HG02943 (cell line): ENCODE measurements around the gene MYL9.

Experiments
- ATAC-seq: cut with Tn5 transposase; IDR thresholded peaks from one replicate; pipeline ENCODE4 v1.9.1; 2021; ENCODE audit warnings: mild to moderate bottlenecking, low read depth, moderate library complexity; ENCODE audit not compliant: unreplicated experiment

MYL9 gene

DNA sequence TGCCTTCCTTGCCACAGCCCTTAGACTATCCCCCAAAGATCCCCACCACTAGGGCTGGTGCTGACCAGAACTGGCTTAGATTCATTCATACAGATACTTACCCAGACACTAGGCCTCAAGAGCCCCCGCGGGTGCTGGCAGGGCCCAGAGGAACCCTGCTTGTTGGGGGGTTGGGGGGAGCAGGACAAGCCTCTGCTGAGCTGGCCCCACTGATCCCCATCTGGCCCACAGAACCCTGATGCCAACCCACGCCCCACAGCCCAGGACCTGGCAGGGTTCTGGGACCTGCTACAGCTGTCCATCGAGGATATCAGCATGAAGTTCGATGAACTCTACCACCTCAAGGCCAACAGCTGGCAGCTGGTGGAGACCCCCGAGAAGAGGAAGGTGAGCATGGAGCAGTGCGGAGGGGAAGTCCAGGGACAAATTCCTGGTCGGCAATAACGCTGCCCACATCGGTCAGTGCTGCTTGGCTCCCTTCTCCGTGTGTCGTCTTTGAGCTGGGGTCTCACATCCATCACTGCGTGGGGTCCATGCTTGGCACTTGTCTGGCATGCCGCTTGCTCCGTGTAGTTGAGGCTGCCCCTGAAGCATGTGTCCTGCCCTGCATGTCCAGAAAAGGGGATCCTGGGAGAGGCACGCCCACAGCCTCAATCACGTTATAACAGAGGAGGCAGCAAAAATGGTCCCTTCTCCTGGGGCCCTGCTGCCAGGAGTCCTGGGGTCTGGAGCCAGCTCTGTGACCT is 15.5 kb upstream of the MYL9 start:
- no peak for ATAC-seq

DNA sequence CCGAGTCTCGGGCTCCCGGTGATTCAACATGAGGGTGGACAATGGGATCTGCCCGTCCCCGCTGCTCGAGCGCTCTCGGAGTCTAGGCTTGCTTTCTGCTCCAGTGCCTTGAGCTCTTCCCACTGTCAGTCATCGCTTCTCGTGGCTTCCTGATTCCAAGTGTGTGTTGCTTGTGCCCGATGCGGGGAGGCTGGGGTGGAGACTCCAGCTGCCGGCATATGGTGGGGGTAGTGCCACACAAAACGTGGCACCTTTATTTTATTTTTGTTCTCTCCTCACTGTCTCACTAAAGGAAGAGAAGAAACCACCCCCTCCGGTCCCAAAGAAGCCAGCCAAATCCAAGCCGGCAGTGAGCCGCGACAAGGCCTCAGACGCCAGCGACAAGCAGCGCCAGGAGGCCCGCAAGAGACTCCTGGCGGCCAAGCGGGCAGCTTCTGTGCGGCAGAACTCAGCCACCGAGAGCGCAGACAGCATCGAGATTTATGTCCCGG is 14.8 kb upstream of the MYL9 start:
- no peak for ATAC-seq

DNA sequence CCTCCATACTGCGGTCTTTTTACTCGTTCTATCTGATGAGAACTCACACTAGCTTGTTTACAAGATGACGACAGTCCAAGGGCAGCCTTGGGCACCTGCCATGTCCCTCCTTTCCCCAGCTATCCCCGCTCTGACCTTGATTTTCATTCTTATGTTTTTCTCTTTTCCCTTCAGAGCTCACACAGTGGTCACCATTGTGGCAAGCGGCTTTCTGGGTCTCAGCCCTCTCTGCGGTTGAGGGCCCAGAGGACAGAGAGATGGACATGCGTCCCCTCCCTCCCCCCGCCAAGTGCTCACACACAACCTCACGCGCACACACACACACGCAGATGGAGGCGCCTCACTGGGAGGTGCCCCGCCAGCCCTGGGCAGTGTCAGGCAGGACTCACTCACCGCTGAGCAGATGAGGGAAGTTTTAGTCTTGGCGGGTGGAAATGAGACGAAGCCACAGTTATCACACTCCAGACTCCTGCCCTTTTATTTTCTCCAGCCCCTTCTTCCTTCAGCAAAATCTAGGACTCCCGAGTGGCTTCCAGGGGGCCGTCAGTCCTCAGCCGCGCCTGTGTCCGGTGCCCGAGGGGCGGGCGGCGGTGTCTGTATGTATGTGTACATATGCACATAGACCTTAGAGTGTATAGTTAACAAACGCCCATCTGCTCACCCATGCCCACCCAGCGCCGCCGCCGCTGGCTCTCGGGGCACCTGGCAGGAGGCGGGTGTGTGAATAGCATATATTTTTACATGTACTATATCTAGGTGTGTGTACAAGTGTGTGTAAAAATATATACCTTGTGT is 13.8 kb upstream of the MYL9 start:
- ATAC-seq: no peak

DNA sequence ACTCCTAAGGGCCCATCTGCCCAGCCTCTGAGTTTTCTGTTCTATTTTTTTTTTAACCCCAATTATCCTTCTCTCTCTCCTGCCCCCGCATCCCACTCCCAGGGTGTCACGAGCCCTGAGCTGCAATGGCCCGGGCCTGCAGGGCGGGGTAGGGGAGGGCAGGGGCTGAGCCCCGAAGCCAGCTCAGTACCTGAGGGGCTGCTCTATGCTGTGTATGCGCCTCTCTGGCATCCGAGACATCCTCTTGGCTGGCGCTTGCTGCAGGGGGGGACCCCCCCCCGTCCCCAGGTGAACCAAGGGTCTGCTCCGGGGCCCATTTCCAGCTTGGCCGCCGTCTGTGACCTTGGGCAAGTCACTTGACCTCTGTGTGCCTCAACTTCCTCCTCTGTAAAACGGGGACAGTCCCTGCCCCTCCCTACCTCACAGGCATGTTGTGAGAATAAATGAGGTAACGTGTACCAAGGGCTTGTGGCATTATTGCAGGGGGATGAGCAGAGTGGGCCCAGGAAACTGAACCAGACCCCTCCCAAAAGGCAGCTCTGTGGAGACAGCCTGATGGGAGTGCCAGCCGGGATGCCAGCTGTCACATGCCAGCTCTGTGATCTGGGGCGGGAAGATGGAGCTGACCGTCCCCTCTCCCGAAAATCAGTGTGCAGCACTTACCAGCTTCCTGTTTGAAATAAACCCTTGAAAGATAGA is 13.0 kb upstream of the MYL9 start:
- no peak for ATAC-seq

DNA sequence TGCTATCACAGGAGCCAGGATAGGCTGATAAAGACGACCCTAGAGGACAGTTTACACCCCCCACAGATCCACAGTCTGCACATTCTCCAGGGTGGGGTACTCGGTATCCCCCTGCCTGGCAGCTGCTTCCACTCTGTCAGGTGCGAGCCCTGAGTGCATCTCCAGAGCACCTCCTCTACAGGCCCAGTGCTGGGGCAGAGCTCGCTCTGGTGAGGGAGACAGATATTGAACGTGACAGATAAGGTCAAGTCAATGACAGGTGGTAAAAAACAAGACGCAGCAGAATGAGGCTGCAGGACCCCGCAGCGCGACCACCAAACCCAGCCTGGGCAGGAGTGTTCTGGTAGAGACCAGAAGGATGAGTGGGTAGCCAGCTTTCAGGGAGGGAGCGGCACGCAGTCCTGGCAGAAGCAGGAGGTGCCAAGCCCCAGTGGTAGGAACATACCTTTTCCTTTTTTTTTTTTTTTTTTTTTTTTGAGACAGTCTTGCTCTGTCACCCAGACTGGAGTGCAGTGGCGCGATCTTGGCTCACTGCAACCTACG is 12.4 kb upstream of the MYL9 start:
- no peak for ATAC-seq

DNA sequence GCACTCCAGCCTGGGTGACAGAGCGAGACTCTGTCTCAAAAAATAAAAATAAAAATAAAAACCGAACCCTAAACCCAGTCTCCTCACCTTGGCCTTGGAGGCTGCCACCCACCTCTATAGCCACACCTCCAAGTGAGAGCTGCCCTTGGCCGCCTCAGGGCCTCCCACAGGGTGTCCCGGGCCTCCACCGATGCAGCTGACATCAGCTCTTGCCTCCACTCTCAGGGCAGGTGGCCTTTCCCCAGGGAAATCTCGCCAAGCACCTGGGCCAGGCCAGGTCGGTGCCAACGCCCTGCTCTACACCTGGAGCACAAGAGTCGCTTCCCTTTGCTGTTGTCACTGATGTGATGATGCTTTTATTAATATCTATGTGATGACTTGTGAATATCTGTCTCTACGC is 8.9 kb upstream of the MYL9 start:
- ATAC-seq: no peak

DNA sequence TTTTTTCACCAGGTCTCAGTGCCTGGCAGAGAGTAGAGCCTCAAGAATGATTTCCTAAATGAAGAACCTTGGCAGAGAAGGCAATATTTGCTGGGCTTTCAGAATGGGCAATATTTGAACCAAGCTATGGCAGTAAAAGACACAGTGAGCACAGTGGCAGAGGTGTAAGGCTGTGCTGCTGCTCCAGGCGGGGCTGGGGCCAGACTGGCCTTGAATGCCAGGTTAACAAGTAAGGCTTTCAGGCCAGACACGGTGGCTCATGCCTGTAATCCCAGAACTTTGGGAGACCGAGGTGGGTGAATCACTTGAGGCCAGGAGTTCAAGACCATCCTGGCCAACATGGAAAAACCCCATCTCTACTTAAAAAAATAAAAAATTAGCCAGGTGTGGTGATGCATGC is 8.5 kb upstream of the MYL9 start:
- ATAC-seq: no peak

DNA sequence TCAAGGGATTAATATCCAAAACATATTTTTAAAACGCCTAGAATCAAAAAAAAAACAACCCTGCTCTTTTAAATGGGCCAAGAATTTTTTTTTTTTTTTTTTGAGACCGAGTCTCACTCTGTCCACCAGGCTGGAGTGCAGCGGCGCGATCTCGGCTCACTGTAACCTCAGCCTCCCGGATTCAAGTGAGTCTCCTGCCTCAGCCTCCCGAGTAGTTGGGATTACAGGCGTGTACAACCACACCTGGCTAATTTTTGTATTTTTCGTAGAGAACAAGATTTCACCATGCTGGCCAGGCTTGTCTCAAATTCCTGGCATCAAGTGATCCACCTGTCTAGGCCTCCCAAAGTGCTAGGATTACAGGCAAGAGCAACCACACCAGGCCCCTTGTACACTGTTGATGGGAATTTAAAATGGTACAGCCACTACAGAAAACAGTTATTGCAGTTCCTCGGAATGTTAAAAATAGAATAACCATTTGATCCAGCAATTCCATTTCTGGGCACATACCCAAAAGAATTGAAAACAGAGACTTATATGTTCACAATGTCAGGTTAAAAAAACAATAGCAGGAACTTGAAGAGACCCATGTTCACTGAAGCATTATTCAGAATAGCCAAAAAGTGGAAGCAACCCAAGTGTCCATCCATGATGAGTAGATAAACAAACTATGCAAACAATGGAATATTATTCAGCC is 3.1 kb upstream of the MYL9 start:
- no peak for ATAC-seq

DNA sequence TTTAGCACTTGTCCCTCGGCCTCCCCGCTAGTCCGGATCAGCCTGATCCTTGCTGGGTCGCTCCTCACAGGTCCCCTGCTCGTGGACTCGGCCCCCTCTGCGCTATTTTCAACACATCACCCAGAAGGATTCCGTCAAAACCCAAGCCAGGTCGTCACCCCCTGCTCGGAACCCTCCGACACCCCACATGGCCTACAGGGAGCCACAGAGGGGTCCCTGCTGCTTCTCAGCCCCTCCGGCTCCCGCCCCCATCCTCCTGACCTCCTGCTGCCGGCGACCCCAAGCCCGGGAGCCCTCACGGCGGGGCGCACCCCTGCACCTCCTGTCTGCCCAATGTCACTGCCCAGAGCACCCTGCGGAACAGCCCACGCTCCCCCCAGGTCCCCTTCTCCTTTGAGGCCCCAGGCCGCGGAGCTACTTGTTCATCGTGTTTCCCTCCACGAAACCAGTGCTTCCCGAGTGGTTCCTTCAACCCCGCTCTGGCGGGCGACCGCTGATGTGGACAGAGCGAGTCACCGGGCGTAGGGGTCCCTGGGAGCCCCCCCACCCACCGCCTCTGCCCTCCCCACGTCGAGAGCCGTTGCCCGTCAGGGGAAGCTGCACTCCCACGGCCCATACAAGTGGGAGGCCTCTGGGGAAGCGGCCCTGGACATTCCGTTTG is 638 bp upstream of the MYL9 start:
- ATAC-seq: no peak

DNA sequence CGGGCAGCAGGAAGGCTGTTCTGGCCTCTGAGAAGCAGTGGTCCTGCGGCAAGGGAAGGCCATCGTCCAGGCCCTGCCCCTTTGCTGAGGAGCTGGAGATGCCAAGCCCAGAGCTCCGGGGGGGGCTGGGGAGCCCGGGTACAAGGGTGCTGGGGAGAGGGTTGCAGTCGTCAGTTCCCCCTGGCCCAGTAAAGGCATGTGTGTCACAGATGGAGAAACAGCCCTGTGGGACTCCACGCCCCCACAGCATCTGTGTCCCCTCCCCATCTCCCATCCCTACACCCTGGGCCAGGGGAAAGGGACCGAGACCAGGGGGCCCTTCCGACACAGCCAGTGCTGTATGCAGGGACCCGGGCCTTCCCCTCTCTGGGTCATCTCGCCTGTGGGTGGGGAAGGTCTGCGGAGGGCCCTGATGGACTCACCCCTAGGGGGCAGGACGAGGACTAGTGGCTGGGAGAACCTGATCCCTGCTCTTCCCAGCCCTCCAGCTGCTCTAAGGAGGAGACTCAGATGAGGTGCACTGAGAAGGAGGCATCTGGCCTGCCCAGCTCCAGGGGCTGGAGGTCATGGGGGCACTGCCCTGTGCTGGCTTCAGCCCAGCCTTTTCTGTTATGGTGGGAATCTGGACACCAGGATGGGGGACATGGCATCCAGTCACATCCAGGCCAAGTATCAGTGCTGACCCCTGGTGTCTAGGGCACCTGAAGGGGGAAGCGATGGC is 609 bp downstream of the MYL9 start:
- ATAC-seq: no peak

DNA sequence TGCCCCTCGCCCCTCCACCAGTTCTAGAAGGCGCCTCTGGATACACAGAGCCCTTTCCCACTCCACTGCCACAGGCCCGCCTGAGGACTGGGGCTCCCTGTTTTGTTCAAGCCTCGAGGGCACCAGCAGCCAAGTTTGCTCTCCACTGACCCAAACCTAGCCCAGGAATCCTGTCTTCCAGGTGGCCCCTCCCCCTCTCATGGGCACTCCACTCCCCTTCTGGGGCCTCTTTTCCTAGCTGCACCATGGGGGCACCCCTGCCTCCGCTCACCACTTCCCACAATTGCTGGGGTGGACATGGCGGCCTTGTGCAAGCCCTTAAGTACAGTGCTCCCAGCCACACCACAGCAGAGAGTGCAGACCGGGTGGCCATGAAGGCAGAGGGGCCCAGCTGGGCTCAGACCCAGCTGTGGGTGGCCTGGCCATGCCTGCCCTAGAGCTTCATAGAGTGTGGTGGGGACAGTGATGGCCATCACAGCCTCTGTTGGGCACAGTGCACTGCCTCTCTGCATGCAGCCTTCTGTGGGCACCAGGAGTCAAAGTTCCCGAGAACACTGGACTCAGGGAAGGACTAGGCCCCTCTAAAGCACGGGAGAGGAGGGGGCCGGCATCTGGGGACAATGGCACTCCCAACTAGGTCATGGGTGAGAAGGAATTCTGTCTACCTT is 1.3 kb downstream of the MYL9 start:
- no peak for ATAC-seq

DNA sequence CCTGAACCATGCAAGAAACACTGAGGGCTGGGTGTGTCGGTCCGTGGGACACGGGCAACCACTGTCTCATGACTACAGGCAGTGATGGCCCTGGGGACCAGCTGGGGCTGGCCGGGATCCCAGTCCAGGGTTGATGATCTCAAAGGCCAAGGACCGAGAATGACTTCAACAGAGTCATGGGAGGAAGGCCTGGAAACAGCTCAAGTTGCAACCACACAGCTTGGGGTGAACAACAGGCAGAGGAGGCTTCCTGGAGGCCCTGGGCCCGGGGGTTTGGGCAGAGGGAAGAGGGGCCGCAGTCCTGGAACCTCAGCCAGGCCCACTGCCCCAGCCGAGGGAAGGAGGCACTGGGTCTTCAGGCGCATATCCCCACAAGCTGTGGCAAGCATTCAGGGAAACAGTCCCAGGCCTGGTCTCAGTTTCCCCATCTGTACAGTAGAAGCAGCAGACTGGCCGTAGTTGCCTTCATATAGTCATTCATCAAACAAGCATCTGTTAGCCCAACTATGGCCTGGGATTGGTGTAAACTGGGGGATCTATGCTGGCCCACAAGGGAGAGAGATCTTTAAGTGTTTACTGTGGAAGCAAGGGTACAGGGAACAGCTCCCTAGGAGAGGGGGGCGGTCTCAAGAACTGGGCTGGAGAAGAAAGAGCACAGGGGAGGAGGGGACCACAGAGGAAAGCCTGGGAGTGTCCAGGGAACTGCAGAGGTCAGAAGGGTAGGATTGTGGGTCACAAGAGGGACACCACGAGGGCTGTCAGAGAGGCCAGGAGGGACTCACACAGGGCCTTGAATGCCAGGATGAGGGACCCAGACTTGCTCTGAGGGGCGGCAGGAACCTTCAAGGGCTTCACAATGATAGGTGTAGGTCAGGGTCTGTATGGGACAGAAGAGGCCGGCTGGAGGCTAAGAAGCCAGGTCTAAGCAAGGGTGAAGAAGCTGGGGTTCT is 2.1 kb downstream of the MYL9 start:
- no peak for ATAC-seq

DNA sequence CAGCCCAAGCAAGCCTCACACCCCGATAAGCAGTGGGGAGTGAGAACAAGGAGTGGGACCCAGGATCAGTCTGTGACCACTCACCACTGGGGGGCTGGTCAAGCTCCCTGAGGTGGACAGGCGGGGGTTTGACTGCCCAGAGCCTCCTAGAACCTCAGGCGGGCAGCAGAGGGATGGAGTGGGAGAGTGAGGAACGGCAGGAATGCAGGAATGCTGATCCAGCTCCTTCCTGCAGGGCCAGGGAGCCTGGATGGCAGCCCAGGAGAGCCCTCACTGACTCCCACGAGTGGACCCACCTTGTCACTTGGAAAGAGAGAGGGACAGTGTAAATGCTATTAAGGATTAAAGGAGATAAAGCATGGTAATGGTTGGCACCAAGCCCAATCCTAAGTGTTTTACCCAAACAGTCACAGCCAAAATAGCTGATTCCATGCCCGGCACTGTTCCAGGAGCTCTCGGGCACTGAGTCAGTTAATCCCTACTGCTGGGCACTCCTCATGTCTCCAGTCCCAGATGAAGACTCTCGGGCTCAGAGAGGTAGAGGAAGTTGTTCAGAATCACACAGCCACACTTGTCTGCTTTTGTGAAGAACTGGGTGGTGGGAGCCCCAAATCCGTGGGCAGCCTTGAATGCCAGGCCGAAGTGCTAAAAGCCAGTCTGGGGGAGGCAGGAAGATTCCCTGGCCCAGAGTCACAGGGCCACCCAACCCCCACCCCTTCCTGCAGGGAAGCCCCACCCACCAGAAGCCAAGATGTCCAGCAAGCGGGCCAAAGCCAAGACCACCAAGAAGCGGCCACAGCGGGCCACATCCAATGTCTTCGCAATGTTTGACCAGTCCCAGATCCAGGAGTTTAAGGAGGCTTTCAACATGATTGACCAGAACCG is 3.1 kb downstream of the MYL9 start:
- ATAC-seq: no peak

DNA sequence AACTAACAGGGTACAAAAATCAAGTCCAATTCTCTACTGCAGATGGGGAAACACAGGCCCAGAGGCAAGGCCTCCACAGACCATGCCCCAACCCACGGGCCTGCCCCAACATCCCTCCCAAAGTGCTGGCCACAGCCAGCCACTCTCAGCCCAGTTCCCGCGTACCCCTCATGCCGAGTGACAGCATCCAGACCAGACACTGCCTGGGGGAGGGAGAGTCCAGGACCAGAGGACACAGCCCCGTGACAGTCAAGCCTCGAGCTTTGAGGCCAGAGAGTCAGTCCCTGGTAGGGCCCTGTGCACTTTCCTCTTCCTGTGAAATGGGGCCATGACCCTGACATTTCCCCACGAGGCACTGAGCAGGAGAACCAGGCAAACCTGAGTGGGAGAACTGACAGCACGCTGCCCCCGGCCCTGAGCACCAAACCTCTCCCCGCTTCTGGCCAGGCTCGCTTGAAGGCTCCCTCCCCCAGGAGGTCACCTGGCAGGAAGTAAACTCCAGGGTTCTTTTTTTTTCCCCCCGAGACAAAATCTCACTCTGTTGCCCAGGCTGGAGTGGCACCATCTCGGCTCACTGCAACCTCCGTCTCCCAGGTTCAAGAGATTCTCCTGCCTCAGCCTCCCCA is 4.9 kb downstream of the MYL9 start:
- ATAC-seq: no peak

DNA sequence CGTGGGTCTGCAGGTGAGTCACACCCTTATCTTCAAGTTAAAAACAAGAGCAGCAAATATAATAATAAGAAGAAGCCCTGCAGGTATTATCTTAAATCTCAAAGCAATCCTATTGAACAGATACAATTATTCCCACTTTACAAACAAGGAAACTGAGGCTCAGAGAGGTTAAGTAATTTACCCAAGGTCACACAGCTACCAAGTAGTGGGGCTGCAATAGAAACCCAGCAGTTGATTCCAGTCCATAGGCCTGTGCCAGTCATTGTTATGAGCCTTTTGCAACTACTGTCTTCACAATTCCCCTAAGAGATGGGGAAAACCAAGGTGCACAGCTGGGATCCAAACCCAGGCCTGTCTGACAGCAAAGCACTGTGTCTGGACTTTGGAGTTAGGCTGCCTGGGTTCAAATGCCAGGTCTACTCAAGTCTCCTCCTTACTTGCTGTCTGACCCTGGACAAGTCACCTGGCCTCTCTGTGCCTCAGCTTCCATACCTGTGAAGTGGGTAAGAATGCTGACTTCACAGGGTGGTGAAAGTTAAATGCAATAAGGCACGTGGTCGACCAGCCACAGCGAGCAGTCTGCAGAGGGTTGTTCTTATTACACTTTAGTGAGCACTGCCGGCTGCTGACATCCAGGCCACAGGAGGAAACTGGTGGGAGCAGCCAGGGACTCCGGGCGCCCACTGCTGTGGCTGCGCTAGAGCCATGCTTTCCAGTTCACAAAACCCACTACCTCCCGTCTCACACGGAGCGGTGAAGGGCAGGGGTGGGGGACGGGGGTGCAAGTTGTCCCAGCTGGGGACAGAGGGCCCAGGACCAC is 6.1 kb downstream of the MYL9 start:
- ATAC-seq: no peak

DNA sequence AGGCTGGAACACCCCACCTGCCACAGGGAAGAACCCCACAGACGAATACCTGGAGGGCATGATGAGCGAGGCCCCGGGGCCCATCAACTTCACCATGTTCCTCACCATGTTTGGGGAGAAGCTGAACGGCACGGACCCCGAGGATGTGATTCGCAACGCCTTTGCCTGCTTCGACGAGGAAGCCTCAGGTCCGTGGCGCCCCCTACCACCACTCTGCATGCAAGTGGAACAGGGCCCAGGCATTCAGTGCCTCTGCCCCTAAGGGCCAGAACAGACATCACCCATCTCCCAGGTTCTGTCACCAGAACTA is 6.6 kb downstream of the MYL9 start:
- ATAC-seq: no peak
